ENCODE measurements around the gene LHX1.

DNA sequence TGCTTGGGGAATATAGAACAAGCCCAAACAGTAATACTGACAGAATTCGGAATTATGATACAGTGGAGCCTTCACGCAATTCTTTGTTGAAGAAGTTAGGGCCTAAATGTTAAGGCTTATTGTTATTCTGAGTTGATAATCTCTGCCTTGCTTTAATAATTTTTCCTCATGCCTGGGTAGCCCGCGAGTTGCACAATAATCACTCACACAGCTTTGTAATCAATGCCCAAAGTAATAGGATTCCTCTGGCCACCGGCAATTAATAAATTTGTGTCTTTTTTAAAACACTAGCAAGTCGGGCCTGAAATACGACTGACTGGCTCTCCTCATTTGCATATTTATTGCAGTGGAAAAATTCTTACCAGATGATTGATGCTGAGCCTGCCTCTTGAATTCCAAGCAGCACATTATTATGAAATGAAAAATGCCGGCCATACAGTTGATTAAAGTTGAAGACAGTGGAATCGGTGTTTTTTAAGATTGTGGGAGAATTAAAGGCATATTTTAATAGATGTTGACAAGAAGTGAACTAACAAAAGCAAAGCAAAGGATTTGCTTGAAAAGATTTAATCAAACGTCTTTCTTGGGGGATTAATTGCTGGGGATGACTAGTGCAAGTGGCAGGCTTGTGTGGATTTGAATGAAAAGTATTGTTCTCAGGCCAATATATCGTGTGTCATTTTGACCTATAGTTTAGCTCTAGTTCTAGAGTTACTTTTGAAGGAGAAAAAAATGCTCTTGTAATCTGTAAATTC lies 41.7 kb downstream of the LHX1 start:
- TF ChIP-seq ZFP30 (CRISPR knock-in tag; IDR thresholded peaks at IDR 0.05) = no peak
- TF ChIP-seq, protein P1, sequence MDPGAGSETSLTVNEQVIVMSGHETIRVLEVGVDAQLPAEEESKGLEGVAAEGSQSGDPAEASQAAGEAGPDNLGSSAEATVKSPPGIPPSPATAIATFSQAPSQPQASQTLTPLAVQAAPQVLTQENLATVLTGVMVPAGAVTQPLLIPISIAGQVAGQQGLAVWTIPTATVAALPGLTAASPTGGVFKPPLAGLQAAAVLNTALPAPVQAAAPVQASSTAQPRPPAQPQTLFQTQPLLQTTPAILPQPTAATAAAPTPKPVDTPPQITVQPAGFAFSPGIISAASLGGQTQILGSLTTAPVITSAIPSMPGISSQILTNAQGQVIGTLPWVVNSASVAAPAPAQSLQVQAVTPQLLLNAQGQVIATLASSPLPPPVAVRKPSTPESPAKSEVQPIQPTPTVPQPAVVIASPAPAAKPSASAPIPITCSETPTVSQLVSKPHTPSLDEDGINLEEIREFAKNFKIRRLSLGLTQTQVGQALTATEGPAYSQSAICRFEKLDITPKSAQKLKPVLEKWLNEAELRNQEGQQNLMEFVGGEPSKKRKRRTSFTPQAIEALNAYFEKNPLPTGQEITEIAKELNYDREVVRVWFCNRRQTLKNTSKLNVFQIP (CRISPR knock-in tag; IDR thresholded peaks at IDR 0.05; ENCODE audit: borderline replicate concordance, low read depth) = no peak
- TF ChIP-seq ZNF565 (CRISPR knock-in tag; conservative IDR thresholded peaks at IDR 0.05; ENCODE audit: low read depth) = no peak
- TF ChIP-seq RARB (CRISPR knock-in tag; IDR thresholded peaks at IDR 0.05) = no peak
- TF ChIP-seq CREB5 (CRISPR knock-in tag; IDR thresholded peaks at IDR 0.05; ENCODE audit: low read depth) = no peak
- TF ChIP-seq ARNTL (CRISPR knock-in tag; IDR thresholded peaks at IDR 0.05; ENCODE audit: borderline replicate concordance, low read depth) = no peak
- TF ChIP-seq ZC3H10 (CRISPR knock-in tag; IDR thresholded peaks at IDR 0.05) = no peak
- no peak for TF ChIP-seq ZFP3 (CRISPR knock-in tag; IDR thresholded peaks at IDR 0.05)
- TF ChIP-seq PATZ1 (CRISPR knock-in tag; IDR thresholded peaks at IDR 0.05; ENCODE audit: borderline replicate concordance) = no peak
- no peak for TF ChIP-seq CSDC2 (CRISPR knock-in tag; IDR thresholded peaks at IDR 0.05)
- no peak for TF ChIP-seq ZNF70 (CRISPR knock-in tag; IDR thresholded peaks at IDR 0.05)
- no peak for TF ChIP-seq PPARA (CRISPR knock-in tag; IDR thresholded peaks at IDR 0.05; ENCODE audit: borderline replicate concordance)
